Eye (tissue), 1 donor: Measurements from ENCODE around the gene ALDH18A1.

Experiments used
- DNase-seq: peaks from one replicate; pipeline ENCODE4 v3.0.0-alpha.2; 2015

The ALDH18A1 gene

DNA sequence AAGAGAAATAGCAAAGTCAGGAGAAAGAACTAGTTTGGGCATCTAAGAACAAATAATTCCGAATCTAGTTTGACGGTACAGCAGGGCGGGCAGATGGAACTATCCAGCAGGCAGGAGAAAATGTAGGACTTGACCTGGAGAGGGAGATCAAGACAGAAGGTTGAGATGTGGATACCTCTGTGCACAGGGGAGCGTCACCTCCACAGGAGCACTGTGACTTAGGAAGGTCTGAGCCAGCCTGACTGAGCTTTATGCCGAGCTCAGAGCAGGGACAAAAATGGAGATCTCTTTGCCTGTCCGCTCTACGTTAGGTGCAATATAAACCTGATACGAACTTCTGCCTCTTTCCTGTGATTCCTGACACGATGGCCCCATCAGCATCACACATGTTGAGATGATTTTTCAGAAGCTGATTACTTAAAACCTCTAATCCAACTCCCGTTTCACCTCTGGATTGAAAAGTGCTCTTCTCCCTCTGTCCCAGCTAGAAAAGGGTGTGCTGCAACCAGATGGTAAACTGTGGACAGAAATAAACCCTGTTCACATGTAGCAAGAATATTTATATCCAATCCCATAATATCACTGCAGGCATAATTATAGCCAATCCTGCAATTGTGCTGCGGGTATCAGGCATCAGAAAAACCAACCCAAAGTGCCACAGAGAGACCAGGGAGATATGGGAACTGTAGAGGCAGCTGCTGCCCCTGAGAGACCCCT lies 81.7 kb downstream of the ALDH18A1 start:
- DNase-seq = no peak

DNA sequence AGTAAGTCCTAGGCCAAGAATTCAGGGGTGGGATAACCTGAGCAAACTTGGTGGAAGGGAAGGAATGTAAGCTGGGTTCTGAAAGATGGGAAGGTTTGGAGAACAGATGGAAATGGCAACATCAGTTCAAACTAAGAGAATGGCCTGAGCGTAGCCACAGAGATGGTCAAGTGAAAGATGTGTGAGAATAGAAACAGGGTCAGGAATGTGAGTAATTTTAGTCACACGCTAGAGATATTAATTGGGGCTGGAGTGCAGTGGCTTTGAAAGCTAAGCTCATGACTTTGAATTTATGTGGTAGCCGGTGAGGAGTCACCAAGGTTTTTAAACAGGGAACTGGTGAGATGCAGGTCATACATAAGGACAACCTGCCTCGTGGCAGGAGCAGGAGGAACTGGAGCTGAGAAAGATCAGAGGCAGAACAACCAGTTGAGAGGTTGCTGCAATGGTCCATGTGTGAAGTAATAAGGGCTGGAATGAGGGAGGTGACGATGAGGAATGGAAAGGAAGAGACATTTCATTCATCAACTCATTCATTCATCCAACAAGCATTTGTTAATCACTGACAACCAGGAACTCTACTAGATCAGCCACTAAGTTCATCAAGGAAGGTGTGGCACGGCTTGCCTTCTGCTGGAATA lies 82.4 kb downstream of the ALDH18A1 start:
- no peak for DNase-seq

DNA sequence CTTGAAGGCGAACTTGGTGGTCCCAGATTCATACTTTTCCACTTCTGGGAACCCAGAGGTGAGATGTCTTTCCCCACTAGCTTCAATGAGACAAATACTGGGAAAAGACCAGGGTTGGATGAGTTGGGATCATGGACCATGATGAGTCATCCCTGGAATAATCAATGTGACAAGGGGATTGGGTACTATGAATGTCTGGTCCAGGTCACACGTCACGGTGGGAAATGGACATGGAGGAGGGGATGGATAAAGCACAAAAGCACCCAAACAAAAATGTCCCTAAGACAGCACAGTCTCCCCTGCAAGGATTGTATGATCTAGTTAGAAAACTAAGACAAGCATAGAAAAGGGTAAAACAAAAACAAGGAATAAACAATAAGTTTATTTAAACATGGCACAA lies 83.0 kb downstream of the ALDH18A1 start:
- DNase-seq = peak; percentile 40

DNA sequence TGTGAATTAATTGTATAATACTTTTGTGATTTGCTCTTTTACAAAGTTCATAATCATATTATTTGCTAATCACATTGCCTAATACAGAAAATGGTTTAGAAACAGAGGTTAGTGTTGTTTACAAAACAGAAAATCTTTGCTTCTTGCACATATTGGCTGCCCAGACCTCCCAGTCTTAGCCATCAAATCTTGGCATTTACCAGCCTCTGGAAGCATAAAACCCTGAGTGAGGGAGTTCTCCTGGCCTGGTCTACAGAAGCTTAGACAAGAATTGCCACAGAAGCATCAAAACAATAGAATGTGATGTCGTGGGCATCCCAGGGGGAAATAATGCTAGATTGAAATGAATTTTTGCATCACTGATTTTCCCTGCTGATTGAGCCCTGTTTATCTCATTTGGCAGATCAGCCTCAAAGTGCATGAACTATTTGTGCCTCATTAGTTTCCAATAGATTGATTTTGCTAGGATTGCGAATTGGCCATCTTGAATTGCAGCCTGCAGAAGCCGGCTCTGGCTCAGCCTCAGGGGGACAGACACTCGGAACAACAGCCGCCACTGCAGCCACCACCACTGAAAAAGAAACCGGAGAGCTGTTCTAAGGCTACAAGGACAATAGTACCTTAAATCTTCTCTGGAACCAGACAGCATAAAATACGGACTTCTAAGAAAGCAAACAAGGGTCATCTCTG lies 84.2 kb downstream of the ALDH18A1 start:
- DNase-seq = peak; percentile 78

DNA sequence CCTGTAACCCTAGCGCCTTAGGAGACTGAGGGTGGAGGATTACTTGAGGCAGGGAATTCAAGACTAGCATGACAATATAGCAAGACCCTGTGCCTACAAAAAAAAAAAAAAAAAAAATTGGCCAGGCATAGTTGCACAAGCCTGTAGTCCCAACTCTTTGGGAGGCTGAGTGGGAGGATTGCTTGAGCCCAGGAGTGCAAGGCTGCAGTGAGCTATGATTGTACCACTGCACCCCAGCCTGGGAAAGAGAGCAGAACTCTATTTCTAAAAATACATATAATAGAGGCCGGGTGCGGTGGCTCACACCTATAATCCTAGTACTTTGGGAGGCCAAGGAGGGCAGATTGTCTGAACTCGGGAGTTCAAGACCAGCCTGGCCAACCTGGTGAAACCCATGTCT lies 85.1 kb downstream of the ALDH18A1 start:
- no peak for DNase-seq

DNA sequence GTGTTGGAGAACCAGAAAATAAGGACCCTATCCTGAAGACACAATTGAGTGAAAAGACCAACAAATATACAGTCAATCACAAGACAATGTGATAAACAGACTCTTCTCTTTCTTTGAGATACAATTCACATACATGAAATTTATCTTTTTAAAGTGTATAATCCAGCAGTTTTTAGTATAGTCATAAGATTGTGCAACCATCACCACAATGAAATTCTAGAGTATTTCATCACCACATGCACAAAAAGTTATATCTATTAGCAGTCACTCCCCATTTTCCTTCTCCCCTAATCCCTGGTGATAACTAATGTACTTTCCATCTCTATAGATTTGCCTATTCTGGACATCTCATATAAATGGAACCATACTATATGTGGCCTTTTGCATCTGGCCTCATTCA lies 87.1 kb downstream of the ALDH18A1 start:
- no peak for DNase-seq

DNA sequence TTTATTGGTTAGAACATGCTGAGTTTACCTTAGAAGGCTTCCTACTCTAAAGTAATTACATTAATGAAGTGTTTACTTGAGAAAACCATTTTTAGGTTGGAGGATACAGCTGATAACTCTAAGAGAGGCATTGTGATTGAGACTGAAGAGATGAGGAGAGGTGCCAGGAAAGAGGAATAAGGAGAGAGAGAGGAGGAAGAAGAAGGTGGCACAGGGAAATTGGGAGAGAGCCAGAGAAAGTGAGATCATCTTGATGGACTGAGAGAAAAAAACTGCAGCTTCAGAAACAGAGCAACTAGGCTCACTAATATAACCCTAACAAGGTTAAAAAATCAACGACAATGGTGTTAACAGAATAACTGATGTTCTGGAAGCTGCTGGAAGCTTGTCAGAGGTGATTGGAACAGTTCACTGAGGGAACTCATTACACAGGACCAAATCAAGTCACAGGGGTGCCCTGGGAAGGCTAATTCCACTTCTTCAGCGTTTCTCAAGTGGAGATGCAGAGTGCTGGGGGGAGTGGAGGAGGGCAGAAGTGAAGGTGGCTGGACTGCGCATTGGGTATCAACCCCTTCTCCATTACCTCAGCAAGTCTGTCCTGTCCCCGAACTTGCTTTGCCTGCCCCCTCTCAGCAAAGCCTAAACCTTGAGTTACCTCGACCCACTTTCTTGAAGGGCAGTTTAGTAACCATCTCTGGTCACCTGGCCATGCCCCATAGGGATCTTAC lies 88.4 kb downstream of the ALDH18A1 start:
- DNase-seq = no peak

DNA sequence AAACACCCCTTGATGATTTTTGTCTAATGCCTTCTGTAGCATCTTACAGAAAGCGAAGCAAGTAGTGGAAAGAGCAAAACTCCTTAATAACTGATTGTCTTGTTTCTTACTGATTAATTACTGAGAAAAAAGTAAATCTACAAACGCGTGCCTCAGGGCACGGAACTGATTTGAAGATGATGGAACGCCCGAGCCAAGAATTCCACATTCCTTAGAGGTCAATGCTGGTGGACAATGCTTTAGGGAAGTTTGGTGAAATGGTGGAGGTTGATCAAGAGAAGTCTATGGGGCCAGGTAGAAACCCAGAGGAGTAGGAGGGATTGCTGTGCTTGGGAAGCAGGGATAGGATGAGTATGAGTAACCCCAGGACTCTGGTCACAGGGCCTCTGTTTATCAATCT lies 90.4 kb downstream of the ALDH18A1 start:
- DNase-seq = no peak

DNA sequence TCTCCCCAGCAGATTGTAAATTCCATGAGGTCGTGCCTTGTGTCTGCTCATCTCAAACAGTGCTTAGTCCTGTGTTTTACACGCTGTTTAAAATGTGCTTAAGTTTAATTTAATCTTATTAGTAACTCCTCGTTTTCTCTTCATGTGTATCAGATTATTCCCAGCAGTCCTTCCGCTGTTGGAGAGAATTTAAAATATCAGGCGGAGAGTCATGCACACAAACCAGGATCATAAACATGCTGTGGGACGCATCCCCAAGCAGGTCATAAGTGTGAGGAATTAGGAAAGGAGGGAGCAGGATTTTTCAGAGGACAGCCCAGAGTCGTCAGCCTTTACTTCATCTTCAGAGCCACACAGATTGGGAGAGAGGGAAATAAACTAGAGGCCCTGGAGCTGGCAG lies 91.2 kb downstream of the ALDH18A1 start:
- DNase-seq = no peak

DNA sequence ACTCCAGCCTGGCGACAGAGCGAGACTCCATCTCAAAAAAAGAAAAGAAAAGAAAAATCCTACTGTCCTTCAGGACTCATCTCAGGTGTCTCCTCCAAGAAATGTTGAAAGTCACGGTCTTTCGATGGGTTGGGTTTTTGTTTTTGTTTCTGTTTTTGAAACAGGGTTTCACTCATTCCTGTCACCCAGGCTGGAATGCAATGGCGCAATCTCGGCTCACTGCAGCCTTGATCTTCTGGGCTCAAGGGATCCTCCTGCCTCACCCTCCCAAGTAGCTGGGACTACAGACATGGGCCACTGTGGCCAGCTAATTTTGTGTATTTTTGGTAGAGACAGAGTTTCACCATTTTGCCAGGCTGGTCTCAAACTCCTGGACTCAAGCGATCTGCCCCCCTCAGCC lies 92.2 kb downstream of the ALDH18A1 start:
- DNase-seq = no peak

DNA sequence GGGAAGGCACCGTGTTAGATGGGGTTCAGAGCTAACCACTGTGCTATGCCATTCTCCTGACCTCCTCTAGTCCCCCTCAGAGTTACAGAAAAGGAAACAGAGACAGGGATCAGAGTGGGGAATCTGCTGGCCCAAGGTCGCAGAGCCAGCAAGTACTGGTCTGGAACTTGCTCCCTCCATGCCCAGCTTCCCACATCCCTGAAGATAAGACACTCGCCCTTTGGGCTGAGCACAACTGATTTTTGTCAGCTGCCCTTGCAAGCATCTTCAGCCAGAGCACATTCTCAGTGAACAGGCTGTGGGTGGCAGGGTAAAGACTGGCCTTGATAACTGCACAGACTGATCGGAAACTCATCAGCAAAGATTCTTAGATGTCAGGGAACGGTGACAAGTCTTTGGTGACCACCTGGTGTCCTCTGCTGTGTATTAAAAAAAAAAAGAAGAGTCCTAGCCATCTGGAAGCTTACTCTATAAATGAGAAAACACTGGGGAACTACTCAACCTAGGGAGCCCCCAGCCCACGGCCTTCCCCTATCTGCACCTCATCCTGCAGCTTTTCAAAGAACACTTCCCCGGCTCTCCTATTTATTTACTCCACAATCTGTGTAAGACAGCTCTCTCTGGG lies 94.1 kb downstream of the ALDH18A1 start:
- no peak for DNase-seq

DNA sequence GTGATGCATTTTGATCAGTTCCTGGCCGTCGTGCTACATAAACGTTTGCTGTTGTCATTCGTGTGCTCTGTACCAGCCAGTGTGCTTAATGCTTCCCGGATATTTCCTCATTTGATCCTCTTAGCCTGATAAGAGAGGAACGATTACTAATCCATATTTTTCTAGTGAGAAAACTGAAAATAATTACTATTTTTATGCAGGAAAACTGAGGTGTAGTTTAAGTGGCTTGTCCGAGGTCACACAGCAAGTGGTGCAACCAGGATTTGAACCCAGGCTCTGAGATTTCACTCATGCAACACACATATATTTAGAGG lies 94.7 kb downstream of the ALDH18A1 start:
- no peak for DNase-seq

DNA sequence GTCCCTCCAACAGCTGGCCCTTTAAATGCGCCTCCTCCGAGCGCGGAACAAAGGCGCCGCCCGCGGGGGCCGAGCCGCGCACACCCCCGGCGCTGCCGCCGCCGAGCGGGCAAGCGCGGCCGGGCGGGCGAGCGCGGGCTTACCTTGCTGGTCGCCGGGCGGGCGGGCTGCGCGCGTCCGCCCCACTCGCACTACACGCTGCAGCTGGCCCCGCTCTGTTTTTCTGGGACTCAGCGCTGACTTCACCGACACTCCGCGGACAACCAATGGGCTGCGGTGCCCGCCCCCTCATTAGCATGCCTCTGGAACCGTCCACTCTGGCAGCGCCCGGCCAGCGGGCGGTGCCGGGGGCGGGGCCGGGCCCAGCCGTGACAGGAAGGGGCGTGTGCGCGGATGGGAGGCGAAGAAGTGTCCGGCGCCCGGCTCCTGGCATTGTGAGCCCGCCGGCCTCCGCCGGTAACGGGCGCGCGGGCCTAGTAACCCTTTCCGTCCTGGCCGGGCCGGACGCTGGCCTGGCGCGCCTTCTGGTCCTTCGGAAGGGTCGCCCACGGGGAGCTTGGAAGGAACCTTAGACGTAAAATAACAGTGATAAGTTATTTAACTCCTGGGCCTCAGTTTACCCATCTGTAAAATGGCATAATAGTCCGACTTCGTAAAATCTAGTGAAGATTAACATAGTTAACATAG lies 95.2 kb downstream of the ALDH18A1 start, which contains the start of gene SORBS1:
Gene SORBS1 (minus strand): TSS at position 195 of the 687 bp plus-strand sequence. CDS start 120,236 bp downstream, outside the sequence.
- DNase-seq = peak; percentile 97

DNA sequence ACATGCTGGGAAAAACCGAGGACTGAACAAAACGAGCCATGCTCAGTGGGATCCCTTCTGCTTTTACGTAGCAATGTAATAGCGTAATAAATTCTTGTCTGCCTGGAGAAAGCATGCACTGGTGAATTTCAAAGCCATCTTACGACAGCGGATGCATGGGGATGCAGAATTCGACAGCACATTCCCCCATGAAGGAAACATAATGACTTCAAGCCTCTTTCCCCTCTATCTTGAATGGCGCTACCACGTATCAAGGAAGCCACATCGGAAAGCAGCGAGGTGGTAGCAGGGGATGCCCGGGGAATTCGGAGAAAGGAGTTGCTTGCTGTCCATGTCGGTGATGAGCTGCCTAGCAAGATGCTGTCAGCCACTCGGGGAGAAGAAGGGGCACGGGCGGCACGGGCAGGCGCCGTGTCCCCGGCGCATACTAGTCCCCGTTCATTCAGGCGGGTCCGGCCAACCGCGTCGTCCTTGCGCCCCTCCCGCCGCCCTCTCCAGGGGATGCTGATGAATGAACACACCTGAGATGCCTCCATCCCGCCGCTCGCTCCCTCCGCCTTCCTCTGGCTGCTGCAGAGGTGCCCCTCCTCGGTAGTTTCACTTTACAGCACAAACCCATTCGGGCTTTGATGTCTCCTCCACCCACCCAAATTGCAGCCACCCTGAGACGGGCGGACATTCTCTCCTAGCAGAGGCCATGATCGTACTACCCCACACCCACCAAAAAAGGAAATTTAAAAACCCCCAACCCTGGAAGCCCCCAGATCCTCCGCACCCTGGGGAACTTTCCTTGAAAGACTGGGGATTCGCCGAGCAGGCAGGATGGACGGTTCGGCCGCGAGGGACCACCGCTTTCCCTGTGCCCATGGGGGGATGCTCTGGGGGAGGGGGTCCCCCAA lies 96.0 kb downstream of the ALDH18A1 start:
- DNase-seq = peak; percentile 80

DNA sequence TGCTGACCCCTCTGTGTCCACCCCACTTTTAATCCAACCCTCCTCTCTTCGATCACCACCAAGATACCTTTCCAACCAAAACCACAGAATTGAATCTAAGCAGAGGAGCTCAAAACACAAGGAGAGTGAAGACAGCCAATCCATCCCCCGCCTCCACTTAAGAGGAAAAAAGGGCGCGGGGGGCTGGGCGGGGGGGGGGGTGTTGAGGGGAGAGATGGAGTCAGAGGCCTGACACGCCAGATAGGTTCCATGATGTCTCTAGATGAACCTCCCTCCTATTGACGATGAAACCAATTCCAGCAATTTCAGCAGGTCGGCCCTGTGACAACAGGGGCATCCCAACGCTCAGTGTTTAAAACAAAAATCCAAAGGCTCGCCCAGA lies 96.6 kb downstream of the ALDH18A1 start:
- no peak for DNase-seq

DNA sequence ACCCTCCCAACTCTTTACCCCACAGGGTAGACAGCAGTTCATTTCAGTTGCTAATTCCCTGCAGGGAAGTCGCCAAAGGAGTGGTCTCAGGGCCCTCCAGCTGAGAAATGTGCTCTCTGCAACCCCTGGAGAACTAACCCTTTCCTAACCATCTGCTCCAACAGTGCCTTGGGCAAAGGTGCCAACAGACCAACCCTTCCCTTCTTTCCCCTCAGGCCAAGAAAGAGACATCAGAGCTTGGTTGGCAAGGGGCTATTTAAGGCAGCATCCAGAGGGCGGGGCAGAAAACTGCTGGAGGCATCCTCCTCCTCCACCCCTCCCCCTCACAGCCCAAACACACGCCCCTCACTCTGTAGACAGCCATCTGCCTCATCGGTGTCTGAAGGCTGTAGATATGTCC lies 97.0 kb downstream of the ALDH18A1 start:
- peak; percentile 83 for DNase-seq

DNA sequence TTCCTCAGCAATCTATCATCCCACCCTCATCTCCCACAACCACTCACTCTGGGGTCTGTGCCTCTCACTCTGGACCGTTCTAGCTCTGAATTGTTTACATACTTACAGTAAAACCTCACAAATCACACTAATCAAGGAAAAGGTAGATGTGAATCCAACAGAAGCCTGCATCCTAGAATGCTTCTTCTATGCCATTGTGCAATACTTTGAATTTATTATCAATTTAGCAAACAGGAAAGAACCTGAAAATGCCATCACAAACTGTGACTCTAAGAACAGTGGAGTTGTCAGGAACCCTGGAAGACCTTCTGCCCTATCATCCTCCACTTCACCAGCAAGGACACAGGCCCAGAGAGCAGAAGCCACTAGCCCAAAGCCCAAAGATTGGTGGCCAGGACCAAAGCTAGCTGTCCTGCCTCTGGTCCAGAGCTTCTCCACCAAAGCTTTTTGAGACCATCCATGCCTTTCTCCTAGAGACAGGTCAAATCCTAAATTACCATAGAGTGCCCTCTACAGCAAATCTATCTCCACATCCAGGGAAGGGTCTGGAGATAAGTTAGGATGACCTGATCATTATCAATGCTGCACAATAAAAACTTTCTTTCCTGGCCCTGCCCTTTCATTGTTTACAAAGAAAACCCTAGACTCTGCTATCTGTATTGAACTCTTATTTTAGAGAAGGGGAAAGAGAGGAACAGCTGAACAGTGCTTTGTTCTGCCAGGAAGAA lies 97.8 kb downstream of the ALDH18A1 start:
- DNase-seq = no peak

DNA sequence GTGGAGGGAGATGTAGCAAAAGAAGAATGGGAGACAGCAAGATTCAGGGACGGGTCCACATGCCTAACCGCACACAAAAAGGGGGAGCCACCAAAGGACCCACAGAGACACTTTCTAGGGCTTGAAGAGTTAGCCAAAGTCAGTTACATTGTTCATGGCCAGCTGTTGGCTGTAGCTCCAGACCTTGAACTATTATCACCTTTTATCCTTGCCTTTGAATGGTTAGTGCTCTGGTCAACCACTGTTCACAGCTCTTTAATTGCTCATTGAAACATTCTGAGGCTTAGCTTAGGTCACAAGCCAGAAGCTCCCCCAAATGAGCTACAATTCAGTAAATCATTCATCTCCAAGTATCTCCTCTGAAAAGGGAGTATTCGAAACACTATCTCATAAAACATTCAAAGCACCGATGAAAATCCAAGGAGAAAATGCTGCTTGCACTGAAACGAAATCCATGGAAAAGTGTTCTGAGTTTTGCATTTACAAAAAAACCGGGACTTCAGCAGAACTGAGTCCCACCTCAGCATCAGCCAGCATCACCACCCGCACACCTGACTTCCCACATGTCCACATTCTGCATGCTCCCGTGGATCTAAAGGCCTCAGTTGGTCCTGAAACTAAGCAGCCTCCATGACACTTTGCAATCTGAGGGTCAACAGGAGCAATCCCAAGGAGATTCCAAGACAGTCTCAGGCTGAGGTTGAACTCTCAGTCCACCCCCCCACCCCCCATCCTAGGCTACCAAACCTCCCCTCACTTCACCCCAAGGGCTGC lies 99.3 kb downstream of the ALDH18A1 start:
- no peak for DNase-seq
